Astrocyte of the cerebellum (primary cell): ENCODE results near the gene MYLK.

ENCODE experiments used
- DNase-seq: peaks from one replicate; pipeline ENCODE4 v3.0.0-alpha.2; 2011; ENCODE audit warnings: low read depth
- H3K4me3 ChIP-seq: 2 replicates; pipeline ENCODE4 v1.5.1; 2011; ENCODE audit warnings: mild to moderate bottlenecking, low read depth, low read length, moderate library complexity
- CTCF ChIP-seq: IDR thresholded peaks from 2 replicates; pipeline ENCODE4 v1.5.1; 2012; ENCODE audit warnings: low read length, low read depth, moderate library complexity, mild to moderate bottlenecking; ENCODE audit errors: missing control alignments
- in situ Hi-C: cut with HindIII; loops from 2 replicates; pipeline ENCODE4 v1.10.0; 2017; ENCODE audit warnings: low sequenced_read_pairs

Gene MYLK

DNA sequence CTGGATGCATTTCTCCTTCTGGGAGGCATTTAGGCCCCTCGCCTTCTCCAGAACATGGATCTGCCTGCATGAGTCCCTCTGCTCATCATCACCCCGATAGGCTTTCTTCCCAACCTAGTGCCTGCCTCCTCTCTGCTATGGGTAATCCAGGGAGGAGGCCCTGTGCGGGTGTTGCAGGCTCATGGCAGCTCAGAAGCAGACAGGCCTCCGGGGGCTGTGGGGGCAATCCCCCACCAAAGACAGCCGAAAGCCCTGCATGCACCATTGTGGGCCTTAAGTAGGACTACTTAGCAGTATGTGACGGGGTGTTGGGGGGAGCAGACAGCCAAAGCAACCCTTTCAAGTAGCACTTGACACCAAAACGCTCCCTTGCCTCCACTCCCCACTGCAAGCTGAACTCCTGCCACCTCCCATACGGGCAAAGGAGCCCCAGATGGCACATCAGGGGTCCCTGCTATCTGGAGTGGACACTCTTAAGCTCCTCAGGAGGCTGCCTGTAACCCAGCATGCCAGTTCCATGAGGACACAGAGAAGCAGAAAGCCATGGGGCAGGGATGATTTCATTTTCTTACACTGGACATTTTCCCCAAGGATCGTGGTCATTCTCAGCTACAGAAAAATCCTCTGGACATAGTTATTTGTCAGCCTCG, 200.5 kb downstream of the MYLK start:
- DNase-seq: no peak
- in situ Hi-C loops: no loop called here
- no peak overlapping the region for H3K4me3 ChIP-seq
- no peak for TF ChIP-seq CTCF

GRCh38 chr3:123682781-123683504, 201.2 kb downstream of the MYLK start:
- in situ Hi-C loops: no loop called here
- DNase-seq: no peak
- no peak overlapping the region for H3K4me3 ChIP-seq
- TF ChIP-seq CTCF: no peak

- DNase-seq: no peak
- no peak overlapping the region for H3K4me3 ChIP-seq
- in situ Hi-C loops: no loop called here
- no peak for TF ChIP-seq CTCF
Measured at GRCh38 chr3:123682302-123682701, 201.8 kb downstream of the MYLK start.

- no peak for TF ChIP-seq CTCF
- no peak for DNase-seq
- no peak overlapping the region for H3K4me3 ChIP-seq
- in situ Hi-C loops: no loop called here
Measured at GRCh38 chr3:123679712-123680386, 204.3 kb downstream of the MYLK start.

DNA sequence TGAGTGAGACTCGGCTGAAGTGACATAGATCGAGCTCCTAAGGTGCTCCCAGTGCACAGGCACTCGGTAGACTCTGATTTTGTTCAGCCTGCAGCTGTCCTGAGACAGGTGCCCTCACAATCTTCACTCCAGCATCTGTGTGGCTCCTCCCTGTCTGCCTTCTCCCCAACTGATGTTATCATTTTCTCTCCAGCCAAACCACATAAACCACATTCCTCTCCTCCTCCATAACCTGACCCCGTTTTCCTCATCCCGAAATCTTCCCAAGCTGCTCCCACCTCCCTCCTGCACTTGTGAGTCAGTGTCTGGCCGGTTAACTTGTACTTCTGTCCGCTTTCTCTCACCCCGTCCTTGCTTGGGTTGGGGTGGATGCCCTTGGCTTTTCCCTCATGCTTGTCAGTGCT, 206.0 kb downstream of the MYLK start:
- peak; percentile 87 for DNase-seq
- H3K4me3 ChIP-seq: no peak overlapping the region
- in situ Hi-C loops: no loop called here
- TF ChIP-seq CTCF: no peak

GRCh38 chr3:123672429-123673146, 211.5 kb downstream of the MYLK start:
- DNase-seq: no peak
- H3K4me3 ChIP-seq: no peak overlapping the region
- in situ Hi-C loops: no loop called here
- no peak for TF ChIP-seq CTCF
